ENCODE data around the gene SERPINA4.

SERPINA4 gene

GRCh38 chr14:94535506-94535905 is 25.7 kb upstream of the SERPINA4 start:
- H3K4me3 ChIP-seq (ENCODE audit: low read depth, low read length): no peak overlapping the region
- in situ Hi-C loops (cut with HindIII; ENCODE audit: low sequenced_read_pairs): no loop called here
- DNase-seq (ENCODE audit: low read depth, low spot score): no peak
- no peak for TF ChIP-seq CTCF (IDR thresholded peaks at IDR 0.05; ENCODE audit: low read depth, low read length)

DNA sequence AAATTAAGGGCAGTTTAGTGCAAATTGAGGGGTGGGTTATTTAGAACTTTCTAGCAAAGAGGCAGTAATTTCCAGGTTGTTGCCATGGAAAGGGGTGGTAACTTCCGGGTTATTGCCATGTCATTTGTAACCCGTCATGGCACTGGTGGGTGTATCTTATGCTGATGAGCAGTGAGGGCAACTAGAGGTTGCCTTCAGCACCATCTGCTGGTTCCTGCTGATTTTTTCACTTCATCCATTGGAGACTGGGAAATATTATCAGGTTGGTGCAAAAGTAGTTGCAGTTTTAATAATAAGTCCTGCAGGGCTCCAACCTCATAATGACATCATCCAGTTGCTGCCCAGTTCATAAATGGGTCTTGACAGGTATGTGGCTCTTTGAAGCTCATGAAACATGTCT is 24.4 kb upstream of the SERPINA4 start:
- no peak for TF ChIP-seq CTCF (IDR thresholded peaks at IDR 0.05; ENCODE audit: low read depth, low read length)
- in situ Hi-C loops (cut with HindIII; ENCODE audit: low sequenced_read_pairs): no loop called here
- H3K4me3 ChIP-seq (ENCODE audit: low read depth, low read length): no peak overlapping the region
- peak; percentile 11 for DNase-seq (ENCODE audit: low read depth, low spot score)

DNA sequence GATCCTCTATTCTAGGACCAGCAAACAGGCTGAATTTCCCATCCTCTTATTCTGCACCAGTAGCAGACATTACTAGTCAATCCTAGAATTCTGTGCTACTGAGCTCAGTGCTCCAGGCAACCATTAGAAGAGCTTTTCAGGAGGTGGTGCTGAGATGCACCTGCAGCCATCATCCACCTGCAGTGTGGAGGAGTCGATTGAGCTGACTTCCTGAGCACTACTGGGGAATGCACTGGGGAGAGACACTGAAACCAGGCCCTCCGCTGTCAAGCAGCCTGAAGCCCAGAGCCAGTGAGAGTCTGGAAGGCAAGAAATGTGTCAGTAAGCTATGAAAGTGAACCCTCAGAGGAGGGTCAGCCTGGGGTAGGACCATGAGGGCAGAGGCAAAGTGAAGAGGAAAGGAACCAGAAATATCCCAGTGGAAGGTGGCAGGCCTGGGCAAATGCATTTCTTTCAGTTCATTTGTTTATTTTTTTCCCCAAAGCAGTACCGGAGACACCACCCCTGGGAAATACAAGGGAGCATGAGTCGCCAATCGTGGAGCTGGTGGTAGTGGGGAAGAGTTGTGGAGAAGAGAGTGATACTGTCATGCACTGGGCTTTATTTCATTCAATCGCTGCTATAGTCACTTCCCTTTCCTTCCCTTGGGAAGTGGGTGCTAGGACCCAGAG is 23.0 kb upstream of the SERPINA4 start:
- TF ChIP-seq CTCF (IDR thresholded peaks at IDR 0.05; ENCODE audit: low read depth, low read length): no peak
- in situ Hi-C loops (cut with HindIII; ENCODE audit: low sequenced_read_pairs): no loop called here
- no peak for DNase-seq (ENCODE audit: low read depth, low spot score)
- H3K4me3 ChIP-seq (ENCODE audit: low read depth, low read length): no peak overlapping the region

DNA sequence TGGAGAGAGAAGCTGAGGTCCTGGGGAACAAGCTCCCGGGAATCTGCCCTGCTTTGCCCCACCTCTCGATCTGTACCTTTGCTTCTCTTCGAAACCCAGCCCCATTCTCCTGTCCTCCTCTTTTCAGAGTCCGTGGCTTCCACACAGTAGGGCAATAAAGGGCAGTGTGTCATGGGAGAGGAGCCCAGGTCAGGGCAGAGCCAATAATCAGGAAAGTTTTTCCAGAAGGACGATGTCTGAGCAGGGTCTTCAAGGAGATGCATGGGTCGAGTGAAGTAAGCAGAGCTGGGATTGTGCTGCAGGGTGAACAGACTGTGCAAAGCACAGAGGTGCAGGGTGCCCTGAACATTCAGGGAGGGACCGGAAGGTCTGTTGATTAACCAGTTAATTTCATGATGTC is 22.1 kb upstream of the SERPINA4 start:
- TF ChIP-seq CTCF (IDR thresholded peaks at IDR 0.05; ENCODE audit: low read depth, low read length): no peak
- H3K4me3 ChIP-seq (ENCODE audit: low read depth, low read length): no peak overlapping the region
- in situ Hi-C loops (cut with HindIII; ENCODE audit: low sequenced_read_pairs): no loop called here
- no peak for DNase-seq (ENCODE audit: low read depth, low spot score)

- peak; percentile 58 for DNase-seq (ENCODE audit: low read depth, low spot score)
Measured at GRCh38 chr14:94540031-94540794, 21.0 kb upstream of the SERPINA4 start.

More at GRCh38 chr14:94540031-94540794, 21.0 kb upstream of the SERPINA4 start:
- no peak overlapping the region for H3K4me3 ChIP-seq (ENCODE audit: low read depth, low read length)
- in situ Hi-C loops (cut with HindIII; ENCODE audit: low sequenced_read_pairs): no loop called here
- TF ChIP-seq CTCF (IDR thresholded peaks at IDR 0.05; ENCODE audit: low read depth, low read length): peak; percentile 9

All from astrocyte of the spinal cord (primary cell).